Measurements from ENCODE around the gene SMO.
A peak's percentile ranks its signal among the peaks of the same experiment; 100 is the strongest.

DNA sequence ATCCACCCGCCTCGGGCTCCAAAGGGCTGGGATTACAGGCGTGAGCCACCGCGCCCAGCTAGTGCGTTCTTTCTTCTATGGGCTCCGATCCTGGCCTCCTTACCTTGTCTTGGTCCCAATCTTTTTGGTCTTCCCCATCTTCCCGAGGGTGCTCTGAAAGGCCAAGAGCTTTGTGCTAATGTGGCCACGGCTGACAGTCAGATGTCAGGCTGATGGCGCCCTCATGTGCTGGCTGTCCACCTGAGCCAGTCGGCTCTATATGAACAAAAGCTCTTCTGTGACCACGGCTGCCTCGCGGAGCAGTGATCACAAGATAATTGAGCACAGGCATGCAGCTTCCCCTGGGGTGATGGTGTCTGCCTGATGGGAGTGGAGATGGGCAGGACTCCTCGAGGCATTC is 25.4 kb downstream of the SMO start:
- TF ChIP-seq POLR2A (IDR thresholded peaks at IDR 0.05; ENCODE audit: borderline replicate concordance, extremely low read depth, insufficient read depth, insufficient read length) (no peak), RAD21 (IDR thresholded peaks at IDR 0.05; ENCODE audit: low read depth) (peak; percentile 66), ZFX (IDR thresholded peaks at IDR 0.05) (no peak), CEBPB (IDR thresholded peaks at IDR 0.05; ENCODE audit: low read depth) (no peak), POLR2AphosphoS5 (IDR thresholded peaks at IDR 0.05; ENCODE audit: low read depth, low read length) (no peak), JUND (IDR thresholded peaks at IDR 0.05) (no peak)
- TF ChIP-seq, protein P1, sequence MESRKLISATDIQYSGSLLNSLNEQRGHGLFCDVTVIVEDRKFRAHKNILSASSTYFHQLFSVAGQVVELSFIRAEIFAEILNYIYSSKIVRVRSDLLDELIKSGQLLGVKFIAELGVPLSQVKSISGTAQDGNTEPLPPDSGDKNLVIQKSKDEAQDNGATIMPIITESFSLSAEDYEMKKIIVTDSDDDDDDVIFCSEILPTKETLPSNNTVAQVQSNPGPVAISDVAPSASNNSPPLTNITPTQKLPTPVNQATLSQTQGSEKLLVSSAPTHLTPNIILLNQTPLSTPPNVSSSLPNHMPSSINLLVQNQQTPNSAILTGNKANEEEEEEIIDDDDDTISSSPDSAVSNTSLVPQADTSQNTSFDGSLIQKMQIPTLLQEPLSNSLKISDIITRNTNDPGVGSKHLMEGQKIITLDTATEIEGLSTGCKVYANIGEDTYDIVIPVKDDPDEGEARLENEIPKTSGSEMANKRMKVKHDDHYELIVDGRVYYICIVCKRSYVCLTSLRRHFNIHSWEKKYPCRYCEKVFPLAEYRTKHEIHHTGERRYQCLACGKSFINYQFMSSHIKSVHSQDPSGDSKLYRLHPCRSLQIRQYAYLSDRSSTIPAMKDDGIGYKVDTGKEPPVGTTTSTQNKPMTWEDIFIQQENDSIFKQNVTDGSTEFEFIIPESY (IDR thresholded peaks at IDR 0.05; ENCODE audit: extremely low read depth, insufficient replicate concordance, low read length): no peak
- TF ChIP-seq, protein P2, sequence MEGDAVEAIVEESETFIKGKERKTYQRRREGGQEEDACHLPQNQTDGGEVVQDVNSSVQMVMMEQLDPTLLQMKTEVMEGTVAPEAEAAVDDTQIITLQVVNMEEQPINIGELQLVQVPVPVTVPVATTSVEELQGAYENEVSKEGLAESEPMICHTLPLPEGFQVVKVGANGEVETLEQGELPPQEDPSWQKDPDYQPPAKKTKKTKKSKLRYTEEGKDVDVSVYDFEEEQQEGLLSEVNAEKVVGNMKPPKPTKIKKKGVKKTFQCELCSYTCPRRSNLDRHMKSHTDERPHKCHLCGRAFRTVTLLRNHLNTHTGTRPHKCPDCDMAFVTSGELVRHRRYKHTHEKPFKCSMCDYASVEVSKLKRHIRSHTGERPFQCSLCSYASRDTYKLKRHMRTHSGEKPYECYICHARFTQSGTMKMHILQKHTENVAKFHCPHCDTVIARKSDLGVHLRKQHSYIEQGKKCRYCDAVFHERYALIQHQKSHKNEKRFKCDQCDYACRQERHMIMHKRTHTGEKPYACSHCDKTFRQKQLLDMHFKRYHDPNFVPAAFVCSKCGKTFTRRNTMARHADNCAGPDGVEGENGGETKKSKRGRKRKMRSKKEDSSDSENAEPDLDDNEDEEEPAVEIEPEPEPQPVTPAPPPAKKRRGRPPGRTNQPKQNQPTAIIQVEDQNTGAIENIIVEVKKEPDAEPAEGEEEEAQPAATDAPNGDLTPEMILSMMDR (IDR thresholded peaks at IDR 0.05 in 2 of 3, conservative IDR thresholded peaks at IDR 0.05 in 1 of 3; ENCODE audit: borderline replicate concordance in 1 of 3, insufficient read depth in 1 of 3, low read depth in 2 of 3, low read length in 2 of 3): peak in 2 of 3 experiments; percentile 22 to 28; a peak in 3 of 6 replicates
